RWPE1 (cell line): ENCODE results near the gene USP3.

Experiments used
- CTCF ChIA-PET: fragments of 350-600 bp; sonication (Branson Sonifier 250); formaldehyde crosslinking; extraction: SDS; loops from one replicate; lab custom pipeline; 2021; lab: Yijun Ruan, JAX
- POLR2A ChIA-PET: fragments of 400-600 bp; formaldehyde crosslinking; extraction: SDS; loops from one replicate; lab custom pipeline; 2020; ENCODE audit warnings: antibody characterized with exemption; ENCODE audit not compliant: low non-redundant PET; lab: Yijun Ruan, JAX
- DNase-seq: peaks from one replicate; pipeline ENCODE4 v3.0.0; 2012; ENCODE audit warnings: low spot score
- H3K27ac ChIP-seq: fragments of 450-650 bp; 2 replicates; pipeline ENCODE4 v1.5.1; 2017
- TF ChIP-seq, protein P1 (sequence below): fragments of 450-650 bp; conservative IDR thresholded peaks from 2 replicates; pipeline ENCODE4 v1.5.1; 2017; ENCODE audit warnings: low read depth, mild to moderate bottlenecking

The USP3 gene

DNA sequence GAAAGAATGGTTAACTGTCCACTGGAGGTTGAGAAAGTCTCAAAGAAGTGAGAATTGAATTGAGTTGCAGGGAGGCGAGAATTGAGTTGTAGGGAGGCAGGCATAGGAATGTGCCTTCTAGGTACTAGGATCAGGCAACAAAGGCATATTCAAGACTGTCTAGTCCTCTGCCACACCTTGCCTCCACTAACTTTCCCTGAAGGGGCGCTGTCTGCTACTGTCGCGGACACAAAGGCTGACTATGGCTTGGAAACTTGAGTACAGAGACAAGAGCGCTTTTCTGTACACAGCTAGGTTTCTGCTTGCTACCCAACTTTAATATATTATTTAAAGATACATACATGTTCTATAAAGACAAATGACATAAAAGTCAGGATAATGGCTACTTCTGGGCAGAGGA, 82.4 kb downstream of the USP3 start:
- TF ChIP-seq, protein P1, sequence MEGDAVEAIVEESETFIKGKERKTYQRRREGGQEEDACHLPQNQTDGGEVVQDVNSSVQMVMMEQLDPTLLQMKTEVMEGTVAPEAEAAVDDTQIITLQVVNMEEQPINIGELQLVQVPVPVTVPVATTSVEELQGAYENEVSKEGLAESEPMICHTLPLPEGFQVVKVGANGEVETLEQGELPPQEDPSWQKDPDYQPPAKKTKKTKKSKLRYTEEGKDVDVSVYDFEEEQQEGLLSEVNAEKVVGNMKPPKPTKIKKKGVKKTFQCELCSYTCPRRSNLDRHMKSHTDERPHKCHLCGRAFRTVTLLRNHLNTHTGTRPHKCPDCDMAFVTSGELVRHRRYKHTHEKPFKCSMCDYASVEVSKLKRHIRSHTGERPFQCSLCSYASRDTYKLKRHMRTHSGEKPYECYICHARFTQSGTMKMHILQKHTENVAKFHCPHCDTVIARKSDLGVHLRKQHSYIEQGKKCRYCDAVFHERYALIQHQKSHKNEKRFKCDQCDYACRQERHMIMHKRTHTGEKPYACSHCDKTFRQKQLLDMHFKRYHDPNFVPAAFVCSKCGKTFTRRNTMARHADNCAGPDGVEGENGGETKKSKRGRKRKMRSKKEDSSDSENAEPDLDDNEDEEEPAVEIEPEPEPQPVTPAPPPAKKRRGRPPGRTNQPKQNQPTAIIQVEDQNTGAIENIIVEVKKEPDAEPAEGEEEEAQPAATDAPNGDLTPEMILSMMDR, result no peak
- POLR2A ChIA-PET, result no interaction called here
- CTCF ChIA-PET, result no interaction called here
- DNase-seq, result no peak
- H3K27ac ChIP-seq, result no peak overlapping the region

DNA sequence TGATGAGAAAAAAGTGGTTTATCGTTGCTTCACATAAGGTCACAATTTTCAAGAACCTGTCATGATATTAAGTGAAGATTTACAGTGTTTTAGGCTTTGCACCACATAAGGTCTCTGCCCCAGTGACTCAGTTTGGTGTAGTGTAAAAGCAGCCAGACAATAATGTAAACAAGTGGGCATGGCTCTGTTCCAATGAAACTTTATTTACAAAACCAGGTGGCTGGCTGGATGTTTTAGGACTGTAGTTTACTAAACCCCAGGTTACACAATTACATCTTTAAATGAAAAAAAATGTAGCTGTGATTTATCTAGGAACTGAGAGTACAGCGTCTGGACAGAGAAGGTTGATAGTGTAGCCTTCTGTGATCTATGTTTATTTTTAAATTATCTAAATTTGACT, 83.1 kb downstream of the USP3 start:
- POLR2A ChIA-PET, result no interaction called here
- CTCF ChIA-PET, result no interaction called here

DNA sequence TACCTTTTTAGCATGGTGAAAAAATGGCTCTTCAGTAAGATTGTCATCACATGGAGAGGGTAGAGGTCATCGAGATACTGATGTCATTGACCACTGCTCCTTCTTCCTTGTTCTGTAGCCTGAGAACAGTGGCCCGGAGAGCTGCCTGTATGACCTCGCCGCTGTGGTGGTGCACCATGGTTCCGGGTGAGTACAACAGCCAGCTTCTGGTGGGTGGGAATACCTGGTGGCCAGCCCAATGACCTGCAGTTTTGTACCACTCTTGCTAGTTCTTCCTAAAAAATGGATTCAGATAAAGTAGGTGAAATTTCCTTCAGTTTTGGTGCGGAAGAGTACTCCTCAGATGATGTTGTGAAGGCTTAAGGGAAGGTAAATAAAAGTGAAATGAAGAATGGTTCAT, 84.4 kb downstream of the USP3 start:
- CTCF ChIA-PET, result interaction anchor here (1.5 kb wide), 1 partner anchor 11 kb away, joined by 3 read pairs; no protein-coding TSS in a partner anchor
- DNase-seq, result no peak
- POLR2A ChIA-PET, result no interaction called here
- no peak overlapping the region for H3K27ac ChIP-seq
- TF ChIP-seq, protein P1, result no peak

More for the DNA sequence above, 83.1 kb downstream of the USP3 start:
- DNase-seq, result no peak
- TF ChIP-seq, protein P1, result no peak
- no peak overlapping the region for H3K27ac ChIP-seq

DNA sequence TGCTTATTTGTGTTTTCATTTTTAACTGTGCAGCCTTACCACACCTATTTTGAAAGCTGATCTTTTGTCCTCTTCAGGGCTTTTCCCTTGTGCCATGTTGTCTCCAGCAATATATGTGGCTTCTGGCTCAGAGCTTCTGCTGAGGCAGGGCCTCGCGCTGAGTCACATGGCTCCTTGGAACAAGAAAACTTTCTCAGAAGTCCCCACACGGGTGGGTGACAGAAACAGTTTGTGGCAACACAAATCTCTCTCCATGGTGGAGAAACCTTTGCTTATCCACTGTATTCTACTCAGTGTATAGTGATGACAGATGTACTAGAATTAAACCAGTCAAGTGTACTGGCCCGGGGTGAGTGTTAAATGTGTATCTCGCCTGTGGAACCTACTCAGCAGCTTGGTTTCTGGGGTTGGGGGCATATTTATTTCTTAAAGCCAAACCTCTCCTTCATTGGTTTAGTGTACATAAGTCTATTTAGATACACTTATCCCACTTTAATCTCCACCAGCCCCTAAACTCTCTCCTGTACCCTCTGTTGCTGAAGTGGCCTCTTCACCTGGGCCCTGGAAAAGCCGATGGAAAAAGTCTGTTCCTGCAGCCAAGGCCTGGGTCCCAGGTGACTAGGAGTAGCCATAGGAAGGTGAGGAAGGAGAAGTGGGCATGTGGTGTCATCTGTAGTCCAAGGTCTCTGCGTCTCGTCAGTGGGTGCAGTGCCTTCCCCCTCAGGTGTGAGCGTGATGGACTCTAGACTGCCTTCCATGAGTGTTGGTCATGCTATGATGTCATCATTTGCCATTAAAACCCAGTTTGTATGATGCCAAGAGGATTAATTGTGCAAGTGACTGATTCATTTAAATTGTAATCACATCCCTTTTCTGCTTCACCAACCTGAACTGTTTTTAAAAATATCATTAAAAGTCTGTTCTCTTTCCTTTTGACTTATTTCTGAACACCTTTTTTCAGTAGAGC, 89.6 kb downstream of the USP3 start:
- ChIA-PET POLR2A (no interaction called here), CTCF (no interaction called here)
- peak overlapping the region; percentile 71 for H3K27ac ChIP-seq
- TF ChIP-seq, protein P1, result no peak
- DNase-seq, result no peak

DNA sequence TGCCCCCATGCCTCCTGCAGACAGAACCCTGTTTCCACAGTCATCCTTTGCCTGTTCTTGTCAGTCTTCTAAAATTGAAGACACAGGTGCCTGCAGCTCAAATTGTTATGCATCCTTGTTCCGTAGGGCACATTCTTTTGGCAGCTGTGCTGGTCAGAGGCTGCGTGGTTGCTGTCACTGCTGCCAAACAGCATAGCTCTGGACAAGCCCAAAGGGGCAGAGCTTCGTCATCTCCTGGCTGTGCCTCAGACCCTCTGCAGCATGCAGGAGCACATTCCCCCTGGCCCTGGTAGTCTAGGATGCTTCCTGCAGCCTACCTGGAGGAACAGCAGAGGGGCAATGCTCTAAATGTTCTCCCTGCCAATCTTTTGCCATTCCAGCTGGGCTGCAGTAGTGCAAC, 90.7 kb downstream of the USP3 start:
- ChIA-PET CTCF (interaction anchor here (1.5 kb wide), 1 partner anchor 15 kb away, joined by 7 read pairs; no protein-coding TSS in a partner anchor), POLR2A (no interaction called here)
- TF ChIP-seq, protein P1, result no peak

DNA sequence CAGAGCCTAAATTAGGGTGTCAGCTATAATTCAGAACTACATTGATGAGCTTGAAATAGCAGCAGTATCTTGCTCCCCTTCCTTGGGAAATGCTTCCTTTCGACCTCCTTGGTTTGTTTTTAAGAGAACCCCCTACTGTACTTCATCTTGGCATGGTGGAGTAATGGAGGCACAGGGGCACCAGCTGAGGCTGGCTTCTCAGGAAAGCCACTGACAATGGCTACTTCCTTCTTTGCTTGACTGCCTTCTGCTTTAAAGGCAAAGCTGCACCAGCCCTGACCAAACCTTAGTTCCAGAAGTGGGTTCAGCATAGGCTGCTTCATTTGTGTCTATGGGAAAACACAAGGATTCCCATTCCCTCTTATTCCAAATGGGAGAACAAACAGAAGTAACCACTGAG, 91.3 kb downstream of the USP3 start:
- CTCF ChIA-PET, result interaction anchor here (1.5 kb wide), 1 partner anchor 15 kb away, joined by 7 read pairs; no protein-coding TSS in a partner anchor
- no peak for DNase-seq
- H3K27ac ChIP-seq, result peak overlapping the region; percentile 71; the same call in 1 of the 2 replicates
- POLR2A ChIA-PET, result no interaction called here
- TF ChIP-seq, protein P1, result no peak

More for the DNA sequence above, 90.7 kb downstream of the USP3 start:
- H3K27ac ChIP-seq, result peak overlapping the region; percentile 71
- DNase-seq, result no peak
